GM21515 (cell line): ENCODE data around the gene TOMM22.

Experiments
- ATAC-seq: cut with Tn5 transposase; IDR thresholded peaks from one replicate; pipeline ENCODE4 v1.9.1; 2021; ENCODE audit not compliant: unreplicated experiment

Gene TOMM22

DNA sequence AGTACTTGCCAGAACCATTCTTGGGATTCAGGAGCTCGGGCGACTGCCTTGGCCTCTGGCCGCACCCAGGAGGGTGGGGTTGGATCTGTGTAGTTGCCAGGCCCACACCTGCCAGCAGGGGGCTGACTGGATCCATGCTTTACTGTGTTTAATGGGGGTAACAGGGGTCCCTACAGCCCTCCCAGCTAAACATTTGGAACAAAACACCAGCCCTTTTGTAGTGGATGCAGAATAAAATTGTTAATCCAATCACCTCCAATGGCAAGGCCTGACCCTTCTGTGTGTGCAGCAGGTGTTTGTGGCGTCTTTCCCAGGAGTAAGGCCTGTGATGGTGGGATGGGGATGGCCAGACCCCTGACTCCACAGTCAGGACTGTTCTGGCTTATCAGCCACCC lies 51.6 kb downstream of the TOMM22 start:
- ATAC-seq, result no peak

DNA sequence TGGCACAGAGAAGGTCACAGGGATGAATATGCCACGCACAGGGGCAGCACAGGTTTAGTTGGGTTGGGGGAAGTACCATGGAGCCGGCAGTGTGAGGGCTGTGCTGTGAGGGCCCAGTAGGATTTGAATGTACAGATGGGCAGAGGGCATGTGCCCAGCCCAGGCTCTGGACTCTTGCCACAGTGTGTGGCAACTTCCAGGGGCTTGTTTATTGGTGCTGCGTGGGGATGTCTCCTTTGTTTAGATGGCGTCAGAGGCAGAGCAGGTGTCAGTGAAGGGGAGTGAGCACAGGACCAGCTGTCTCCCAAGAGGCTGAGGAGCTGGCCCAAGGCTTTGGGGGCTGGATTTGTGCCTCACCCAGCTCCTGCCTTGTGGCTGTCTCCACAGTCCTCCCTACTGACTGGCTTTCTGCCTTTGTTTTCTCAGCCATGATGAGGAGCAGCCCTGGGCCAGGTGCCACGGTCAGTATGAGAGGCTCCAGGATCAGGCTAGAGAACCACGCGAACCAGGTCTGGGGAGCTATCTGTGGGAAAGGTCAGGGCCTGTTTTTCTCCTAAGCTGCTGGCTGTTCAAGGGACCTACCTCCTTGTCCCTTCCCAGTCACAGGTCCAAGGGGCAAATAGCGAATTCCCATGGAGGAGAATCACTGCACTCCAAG lies 52.1 kb downstream of the TOMM22 start:
- no peak for ATAC-seq

DNA sequence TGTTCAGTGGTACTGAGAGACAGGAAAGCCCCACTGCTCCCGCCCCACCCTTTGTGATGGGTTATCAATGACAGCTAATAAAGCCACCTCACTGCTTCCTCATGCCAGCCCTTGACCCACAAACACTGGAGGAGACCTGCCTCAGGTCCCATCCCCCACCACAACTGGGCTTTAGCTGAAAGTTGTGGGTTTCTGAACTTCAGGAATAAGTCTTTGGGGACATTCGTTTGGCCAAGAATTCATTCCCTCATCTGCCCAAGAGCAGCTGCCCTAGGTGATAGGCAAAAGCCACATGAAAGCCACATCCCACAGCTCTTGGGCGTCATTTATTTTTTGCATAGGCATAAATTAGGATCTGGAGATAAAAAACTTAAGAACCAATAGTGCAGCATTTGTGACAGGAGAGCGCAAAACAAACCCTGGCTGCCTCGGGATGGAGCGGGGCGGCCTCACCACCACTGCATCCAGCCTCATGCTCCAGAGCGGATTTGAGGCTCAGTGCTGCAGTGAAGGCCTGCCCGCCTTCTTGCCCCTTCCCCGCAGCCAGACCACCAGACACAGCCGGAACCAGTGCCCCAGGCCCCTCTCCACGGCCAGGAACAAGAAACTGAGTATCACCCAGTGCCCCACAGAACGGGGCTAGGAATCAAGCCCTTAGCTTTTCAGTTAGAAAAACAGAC lies 52.8 kb downstream of the TOMM22 start:
- ATAC-seq, result no peak
